Stimulated activated CD8-positive, alpha-beta memory T cell treated with anti-CD3 and anti-CD28 coated beads, Interleukin-12 subunit alpha, Interleukin-12 subunit beta, amount 100 ng/mL, for 24 hours (primary cell): ENCODE data around the gene LRRK1.

Experiments used
- DNase-seq: peaks from one replicate; pipeline ENCODE4 v3.0.0-alpha.2; 2020; ENCODE audit errors: extremely low read depth

Gene LRRK1, protein sequence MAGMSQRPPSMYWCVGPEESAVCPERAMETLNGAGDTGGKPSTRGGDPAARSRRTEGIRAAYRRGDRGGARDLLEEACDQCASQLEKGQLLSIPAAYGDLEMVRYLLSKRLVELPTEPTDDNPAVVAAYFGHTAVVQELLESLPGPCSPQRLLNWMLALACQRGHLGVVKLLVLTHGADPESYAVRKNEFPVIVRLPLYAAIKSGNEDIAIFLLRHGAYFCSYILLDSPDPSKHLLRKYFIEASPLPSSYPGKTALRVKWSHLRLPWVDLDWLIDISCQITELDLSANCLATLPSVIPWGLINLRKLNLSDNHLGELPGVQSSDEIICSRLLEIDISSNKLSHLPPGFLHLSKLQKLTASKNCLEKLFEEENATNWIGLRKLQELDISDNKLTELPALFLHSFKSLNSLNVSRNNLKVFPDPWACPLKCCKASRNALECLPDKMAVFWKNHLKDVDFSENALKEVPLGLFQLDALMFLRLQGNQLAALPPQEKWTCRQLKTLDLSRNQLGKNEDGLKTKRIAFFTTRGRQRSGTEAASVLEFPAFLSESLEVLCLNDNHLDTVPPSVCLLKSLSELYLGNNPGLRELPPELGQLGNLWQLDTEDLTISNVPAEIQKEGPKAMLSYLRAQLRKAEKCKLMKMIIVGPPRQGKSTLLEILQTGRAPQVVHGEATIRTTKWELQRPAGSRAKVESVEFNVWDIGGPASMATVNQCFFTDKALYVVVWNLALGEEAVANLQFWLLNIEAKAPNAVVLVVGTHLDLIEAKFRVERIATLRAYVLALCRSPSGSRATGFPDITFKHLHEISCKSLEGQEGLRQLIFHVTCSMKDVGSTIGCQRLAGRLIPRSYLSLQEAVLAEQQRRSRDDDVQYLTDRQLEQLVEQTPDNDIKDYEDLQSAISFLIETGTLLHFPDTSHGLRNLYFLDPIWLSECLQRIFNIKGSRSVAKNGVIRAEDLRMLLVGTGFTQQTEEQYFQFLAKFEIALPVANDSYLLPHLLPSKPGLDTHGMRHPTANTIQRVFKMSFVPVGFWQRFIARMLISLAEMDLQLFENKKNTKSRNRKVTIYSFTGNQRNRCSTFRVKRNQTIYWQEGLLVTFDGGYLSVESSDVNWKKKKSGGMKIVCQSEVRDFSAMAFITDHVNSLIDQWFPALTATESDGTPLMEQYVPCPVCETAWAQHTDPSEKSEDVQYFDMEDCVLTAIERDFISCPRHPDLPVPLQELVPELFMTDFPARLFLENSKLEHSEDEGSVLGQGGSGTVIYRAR (N-terminal part only)

DNA sequence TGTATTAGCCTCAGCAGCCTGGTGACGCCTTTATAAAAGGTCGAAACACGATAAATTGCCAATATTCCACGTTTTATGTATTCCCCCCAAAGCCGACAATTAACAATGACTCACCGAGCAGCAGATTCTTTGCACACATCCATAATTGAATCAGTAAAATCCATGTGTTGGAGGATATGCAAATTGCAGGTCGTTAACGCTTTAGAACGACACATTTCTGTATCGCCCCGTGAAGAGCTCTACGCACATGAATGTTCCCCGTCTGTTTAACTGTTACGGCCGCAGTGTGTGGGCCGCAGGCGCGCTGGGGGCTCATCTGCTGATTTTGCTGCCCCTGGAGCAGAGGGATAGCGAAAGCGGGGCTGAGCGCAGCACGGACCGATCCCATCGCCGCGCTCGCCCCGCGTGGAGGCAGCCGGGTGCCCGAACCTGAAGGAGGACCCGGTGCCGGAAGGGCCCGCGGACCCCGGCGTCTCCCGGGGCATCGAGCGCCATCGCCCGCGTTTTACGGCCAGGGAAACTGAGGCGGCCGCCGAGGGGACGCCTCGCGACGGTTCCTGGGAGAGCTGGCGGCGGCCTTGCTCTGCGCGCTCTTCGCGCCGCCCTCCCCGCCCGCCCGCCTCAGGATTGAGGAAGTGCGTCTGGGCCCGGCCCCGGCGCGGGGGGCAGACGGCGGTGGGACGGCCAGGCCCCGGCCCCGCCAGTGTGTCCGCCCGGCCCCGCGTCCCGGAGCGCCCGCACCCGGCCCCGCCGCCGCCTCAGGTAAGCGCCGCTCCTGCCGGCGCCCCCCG, at the start of gene LRRK1:
Gene LRRK1 (plus strand): TSS at position 668 of the 791 bp plus-strand sequence. CDS start 5,276 bp downstream, outside the sequence.
- no peak for DNase-seq

DNA sequence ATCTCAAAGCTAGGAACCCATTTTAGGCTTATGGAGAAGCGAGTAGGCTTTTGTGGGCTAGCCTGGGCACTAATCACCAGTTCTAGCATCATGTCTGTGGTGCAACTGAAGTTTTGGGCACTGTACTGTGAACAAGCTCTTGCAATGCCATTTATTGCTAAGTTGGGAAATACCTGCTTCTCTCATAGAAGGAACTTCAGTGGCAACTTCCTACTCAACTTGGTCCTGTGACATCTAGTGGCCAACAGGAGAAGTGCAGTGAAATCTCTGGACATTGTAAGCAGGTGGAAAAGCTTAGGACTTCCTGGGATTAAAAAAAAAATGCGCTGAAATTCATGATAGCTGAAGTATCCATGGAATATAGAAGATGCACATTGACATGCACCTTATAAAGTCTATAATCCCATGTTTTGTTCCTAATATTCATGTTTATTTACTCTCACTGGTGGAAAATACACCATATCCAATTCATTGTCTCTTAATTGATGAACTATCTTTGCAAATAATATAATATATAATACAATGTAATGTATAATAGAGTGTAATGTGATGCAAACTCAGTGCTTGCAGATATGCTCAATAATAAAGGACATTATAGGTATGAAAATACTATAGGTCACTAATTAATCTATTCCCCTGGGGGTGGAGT, 46.0 kb upstream of the LRRK1 start:
- no peak for DNase-seq

DNA sequence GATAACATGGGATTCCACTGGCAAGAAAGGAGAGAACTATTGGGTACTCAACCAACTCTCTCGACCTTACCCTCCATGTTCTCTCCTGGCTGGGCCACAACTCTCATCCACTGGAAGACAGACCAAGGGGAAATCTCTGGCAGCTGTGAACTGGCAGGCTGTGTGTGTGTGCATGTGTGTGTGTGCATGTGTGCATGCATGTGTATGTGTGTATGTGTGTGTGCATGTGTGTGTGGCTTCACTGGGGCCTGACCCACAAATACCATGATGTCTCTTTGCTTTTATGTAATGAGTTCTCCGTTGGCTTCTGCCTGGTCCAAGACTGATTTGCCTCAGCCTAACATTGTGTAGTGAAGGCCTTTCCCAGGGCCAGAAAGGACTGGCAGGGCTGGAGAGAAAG, 43.7 kb upstream of the LRRK1 start:
- DNase-seq = no peak

DNA sequence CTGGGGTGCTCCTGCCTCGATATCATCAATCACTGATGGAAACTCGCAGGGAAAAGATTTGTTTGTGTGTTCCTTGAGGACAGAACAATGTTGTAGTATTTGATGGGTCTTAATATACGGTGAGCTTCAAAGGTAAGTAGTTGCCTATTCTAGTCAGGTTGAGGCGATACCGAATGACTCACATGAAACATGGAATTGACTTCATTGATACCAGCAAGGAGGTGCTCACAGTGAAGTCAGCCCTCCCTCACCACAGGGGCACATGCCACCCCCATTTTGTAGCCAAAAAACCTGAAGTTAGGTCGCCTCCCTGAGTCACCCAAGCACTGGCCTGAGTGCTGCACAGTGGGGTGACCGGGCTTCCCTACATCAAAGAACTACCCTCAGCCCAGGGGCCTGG, 43.2 kb upstream of the LRRK1 start:
- no peak for DNase-seq

DNA sequence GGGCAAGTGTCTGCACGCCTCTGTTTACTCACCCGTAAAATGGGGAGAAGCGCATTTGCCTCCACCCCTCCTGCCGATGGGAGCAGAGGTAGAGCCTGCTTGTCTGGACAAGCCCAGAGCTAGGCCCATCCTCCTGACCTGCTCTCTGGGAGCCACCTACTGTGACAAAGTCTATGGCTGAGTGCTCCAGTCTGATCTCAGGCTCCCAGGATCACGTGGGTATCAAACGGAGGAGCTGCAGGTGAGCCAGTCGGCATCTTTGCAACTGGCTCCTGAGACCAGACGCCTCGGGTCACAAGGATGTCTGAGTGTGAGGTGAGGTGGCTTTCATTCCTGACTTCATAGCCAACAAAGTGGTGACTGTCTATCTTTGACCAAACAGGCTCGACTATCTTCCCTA, 41.6 kb upstream of the LRRK1 start:
- DNase-seq = no peak

DNA sequence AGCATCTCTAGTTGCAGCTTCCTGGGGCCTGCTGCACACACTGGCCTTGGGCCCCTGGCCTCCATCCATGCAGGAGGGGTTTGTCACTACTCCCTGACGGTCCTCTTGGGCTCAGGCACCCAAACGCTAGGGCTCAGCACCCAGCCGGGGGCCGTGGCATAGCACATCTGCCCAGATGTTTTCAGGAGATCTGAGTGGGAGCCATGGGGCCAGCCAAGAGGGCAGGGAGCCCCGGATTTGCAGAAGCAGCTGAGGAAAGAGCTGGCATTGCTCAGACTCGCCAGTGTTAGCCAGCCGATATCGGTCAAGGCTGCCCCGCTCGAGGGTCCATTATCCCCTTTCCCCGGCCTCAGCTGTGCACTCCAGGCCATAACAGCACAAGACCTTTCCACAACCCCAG, 41.0 kb upstream of the LRRK1 start:
- no peak for DNase-seq

DNA sequence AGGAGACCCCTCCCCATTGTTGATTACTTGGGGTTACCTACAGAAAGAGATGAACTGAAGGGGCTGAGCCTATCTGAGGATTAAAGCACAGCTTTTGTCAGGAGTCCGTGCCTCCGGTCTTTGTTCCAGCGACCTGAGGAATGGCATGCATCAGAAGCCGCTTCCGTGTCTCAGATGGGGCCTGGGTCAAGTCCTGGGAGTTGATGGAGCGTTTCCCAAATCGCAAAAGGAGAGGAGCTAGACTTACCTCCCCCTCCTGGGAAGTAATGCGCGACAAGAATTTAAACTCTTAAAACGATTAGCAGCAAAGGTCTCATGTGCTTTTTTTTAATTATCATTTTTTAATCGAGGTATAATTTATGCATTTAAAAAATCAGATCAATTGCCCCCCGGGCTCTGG, 40.5 kb upstream of the LRRK1 start:
- DNase-seq = no peak

DNA sequence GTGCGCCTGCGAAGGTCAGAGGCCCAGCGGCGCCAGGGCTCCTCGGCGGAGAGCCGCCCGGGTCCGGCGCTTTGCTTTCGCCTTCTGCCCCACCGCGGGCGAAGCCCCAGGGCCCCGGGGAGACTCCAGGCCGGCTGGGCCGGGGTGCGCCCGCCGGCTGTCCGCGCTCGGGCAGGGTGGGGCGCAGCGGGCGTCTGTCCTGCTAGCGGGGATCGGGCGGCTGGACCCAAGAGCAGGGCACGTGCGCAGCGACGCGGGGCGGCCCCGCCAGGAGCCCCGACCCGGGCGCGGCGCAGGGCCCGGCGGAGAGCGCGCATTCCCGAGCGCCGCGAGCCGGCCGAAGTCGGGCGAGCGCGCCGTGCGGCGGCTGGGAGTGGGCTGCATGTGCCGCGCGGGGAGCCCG, 40.1 kb upstream of the LRRK1 start:
- no peak for DNase-seq

DNA sequence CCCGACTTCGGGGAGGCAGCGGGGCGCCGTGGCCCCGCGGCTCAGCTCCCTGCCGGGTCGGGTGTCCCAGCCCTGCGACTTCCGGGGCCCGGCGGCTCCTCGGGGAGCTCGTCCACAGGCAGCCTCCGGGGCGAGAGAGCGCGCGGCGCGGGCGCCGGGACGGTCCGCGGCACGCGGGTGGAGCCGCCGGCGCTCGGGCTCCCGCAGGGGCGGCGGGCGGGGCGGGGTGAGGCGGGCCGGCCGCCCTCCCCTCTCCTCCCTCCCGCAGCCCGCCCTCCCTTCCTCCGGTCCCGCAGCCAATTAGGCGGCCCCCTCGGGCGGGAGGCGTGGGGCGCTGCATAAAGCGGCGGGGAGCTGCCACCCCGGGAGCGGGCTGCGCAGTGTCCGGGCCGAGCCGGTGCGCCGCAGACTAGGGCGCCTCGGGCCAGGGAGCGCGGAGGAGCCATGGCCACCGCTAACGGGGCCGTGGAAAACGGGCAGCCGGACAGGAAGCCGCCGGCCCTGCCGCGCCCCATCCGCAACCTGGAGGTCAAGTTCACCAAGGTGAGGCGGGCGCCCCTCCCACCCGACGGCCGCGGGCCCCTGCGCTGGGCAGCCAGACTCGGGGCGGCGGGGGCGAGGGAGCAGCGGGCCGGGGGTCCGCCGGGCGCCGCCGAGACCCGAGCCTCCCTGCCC, 39.6 kb upstream of the LRRK1 start, which contains the start of gene ALDH1A3:
Gene ALDH1A3 (plus strand): TSS at position 368 of the 675 bp plus-strand sequence. CDS start 77 bp downstream, at position 445.
- DNase-seq = no peak

DNA sequence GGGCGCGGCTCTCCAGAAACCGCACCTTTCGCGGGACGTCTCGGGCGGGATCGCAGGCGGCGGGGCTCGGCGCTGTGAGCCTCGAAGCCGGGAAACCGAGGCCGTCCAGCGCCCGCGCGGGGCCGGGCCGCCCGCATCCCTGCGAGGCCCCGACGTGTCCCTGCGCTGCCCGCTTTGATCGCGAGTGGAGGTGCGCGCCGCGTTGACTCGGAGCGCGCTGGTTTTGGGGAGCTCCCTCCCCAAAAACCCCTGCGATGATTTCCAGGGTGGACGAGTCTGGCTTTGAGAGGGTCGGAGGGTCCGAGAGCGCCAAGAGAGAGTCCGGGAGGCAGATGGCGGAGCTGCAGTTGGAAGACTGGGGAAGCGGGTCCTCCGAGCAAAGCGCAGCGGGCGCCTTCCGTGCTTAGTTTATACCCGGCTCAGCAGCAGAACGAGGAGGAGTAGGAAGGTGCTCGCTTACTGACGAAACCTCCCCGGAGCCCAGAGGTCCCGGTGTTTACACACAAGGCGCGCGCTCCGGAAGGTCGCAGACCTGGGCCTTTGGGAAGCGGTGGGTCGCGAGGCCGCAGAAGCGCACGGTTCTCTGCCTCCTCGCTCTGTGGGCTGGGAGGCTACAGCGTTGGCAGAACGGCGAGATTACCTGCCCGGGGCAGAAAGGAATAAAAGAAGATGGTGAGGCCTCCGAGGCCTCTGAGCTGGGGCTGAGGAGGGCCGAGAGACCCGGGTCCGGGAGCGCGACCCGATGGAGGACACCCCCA, 38.8 kb upstream of the LRRK1 start:
- no peak for DNase-seq

DNA sequence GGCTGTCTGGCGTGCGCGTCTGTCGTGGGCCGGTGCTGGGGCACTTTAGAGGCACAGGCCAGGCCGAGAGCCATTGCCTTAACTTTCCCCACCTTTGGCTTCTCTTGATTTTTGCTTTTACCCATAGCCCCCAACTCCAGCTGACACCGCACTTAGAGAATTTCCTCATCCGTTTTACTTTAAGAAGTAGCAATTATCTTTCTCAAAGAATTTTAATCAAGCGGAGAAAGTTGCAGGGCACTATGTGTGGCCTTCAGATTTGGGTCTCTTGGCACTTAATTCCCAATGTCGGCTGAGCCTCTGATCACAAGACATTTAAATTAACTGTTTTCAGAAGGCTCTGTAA, 38.3 kb upstream of the LRRK1 start:
- no peak for DNase-seq

DNA sequence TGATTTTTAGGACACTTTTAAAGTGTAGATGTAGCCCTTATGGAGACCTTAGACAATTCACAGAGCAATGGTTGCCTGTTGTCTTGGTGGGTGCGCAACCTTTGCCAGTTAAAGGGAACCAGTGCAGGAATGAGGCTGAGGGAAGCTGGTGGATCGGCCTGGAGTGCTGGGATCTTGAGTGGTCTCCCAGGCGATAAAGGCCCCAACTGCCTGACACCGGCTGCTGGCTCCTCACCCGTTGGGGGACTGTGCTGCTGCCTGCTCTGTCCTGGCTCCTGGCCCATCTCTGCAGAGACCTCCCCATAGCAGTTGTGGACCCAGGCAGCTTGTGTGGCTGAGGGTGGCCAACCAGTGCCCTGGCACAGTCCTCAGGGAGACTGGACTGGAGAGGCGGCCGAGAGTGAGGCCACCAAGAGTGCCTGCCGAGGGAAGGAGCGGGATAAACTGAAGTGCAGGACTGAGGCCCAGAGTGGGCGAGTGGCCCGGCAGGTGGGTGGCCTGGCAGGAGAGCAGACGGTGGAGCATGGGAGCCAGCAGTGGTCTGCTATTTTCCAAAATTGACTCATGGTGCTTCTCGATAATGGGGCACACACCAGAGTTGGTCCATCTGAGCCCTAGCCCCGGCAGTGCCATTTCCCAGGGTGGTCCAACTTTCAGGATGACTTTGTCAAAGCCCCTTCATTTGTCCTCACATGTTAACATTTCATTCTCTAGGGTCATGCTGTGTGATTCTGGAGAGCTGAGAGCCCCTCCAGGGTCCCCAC, 37.4 kb upstream of the LRRK1 start:
- no peak for DNase-seq

DNA sequence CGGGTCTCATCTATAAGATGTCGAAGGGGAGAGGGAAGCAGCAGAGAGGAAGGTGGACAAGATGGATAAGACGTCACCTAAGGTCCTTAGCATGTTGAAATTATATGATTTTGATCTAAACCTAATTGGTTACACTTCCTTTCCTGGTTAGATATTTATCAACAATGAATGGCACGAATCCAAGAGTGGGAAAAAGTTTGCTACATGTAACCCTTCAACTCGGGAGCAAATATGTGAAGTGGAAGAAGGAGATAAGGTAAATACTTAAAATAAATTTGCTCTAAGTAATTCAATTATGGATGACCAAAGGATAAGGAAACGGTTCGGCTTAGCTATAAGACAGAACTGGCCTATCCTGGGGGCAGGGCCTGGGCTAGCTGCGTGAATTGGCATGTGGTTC, 34.0 kb upstream of the LRRK1 start:
- no peak for DNase-seq

DNA sequence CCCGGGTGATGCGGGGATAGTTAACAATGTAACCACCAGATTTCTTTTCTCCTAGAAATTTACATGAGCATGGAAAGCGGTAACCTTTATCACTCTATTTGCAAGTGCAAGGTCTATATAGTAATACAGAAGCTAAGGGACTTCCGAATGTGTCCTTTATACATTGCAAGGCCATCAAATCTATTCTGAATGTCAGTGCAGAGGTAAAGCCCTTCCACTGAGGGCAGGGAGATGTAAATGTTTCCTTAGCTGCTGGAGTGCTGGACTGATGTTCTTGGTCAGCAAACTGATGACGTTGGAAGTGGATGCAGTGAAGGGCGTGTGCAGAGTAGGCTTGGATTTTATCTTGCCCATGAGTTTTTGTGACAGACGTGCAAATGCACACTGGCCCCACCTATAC, 33.3 kb upstream of the LRRK1 start:
- DNase-seq = no peak

DNA sequence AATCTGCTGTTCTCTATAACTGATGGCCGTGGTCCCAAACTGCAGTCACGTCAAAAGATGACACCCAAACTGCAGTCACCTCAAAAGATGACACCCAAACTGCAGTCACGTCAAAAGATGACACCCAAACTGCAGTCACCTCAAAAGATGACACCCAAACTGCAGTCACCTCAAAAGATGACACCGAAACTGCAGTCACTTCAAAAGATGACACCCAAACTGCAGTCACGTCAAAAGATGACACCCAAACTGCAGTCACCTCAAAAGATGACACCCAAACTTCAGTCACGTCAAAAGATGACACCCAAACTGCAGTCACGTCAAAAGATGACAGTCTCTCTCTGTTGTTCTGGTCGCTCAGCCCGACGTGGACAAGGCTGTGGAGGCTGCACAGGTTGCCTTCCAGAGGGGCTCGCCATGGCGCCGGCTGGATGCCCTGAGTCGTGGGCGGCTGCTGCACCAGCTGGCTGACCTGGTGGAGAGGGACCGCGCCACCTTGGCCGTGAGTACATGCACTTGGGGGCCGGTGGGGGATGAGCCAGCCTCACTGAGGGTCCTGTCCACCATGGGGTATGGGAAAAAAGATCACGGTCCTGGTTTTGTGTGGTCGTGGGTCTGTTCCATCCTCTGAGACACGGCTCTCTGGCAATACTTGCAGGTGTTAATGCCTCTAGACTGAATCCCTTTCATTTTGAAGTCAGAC, 31.8 kb upstream of the LRRK1 start:
- DNase-seq = no peak

DNA sequence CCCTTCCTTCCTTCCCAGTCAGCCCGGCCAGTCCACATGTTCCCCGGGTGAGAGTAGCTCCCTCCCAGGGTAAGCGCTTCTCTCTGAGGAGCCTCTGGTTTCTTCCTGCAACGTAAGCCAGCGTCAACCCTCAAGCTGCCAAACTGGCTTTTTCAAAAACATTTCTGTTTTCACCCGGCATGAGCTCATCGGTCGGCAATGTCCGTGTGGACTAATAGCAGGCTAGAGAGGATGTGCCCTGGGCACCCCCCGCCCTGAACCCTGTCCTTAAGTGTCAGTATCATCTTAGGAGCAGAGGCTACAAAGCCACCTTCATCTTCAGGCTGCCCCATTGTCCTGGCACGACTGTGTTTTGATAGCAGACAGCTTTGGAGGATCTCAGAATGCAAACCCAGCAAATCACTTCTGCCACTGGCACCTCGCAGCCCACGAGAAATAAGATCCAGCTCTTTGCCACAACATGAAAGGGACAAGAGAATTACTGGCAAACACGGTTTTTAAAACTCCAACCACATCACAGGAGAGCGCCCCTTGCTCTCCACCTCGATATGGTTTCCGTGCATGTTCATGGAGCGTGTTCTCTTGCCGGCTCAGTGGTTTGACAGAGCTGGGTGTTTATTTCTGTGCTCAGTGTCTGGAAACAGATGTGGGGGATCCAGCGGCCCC, 29.6 kb upstream of the LRRK1 start:
- no peak for DNase-seq

DNA sequence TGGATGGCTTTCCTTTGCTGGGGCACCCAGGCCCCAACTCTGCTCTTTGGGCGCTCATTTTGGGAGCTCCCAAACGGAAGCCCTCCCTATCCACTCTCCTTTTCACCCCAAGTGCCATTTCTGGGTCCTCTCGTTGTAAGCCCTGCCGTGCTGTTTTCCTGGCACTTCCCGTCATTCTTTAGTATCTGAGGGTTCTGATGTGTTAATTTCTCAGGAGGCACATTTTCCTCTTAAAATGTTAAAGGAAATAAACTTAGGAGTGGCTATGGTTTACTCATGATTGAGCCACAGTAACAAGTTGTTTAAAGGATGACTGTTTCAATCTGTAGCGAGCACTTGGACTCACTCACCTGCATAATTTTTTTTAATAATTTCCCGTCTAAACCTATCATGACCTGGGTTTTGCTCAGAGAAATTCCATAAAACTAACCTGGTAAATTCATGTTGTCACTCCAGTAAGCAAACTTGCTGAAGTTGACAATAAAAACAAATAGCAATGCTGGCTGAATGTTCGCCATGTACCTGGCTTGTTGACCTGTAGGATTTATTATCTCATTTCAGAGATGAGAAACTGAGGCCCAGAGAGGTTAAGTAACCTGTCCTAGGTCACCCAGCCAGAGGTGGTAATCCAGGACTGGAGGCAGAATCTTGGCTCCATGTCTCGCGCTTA, 29.0 kb upstream of the LRRK1 start:
- no peak for DNase-seq
